ENCODE measurements around the gene PRMT6.

DNA sequence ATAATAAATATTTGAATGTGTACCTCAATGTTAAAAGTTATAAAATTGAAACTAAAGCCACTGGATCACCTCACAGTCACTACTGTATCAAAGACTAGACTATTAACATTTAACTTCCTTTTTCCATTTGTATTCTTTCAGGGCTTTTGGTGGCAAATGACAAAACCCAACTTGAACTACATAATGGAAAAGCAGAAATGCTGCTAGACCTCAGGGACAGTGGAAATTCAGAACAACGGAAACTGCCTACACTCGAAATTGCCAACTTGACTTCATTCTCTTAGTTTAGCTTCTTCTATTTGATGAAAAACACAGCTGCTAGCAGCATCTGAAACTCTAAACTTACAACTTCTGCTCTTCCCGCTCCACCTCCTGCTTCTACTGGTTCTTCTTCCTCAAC is 49.4 kb downstream of the PRMT6 start:
- TF ChIP-seq, protein P1, sequence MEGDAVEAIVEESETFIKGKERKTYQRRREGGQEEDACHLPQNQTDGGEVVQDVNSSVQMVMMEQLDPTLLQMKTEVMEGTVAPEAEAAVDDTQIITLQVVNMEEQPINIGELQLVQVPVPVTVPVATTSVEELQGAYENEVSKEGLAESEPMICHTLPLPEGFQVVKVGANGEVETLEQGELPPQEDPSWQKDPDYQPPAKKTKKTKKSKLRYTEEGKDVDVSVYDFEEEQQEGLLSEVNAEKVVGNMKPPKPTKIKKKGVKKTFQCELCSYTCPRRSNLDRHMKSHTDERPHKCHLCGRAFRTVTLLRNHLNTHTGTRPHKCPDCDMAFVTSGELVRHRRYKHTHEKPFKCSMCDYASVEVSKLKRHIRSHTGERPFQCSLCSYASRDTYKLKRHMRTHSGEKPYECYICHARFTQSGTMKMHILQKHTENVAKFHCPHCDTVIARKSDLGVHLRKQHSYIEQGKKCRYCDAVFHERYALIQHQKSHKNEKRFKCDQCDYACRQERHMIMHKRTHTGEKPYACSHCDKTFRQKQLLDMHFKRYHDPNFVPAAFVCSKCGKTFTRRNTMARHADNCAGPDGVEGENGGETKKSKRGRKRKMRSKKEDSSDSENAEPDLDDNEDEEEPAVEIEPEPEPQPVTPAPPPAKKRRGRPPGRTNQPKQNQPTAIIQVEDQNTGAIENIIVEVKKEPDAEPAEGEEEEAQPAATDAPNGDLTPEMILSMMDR (IDR thresholded peaks at IDR 0.05) = no peak
- TF ChIP-seq POLR2A (IDR thresholded peaks at IDR 0.05) = no peak
- no peak for TF ChIP-seq EP300 (IDR thresholded peaks at IDR 0.05)
